A172 (cell line): ENCODE data around the gene RAB19. TPM values are rescaled to one million over a fixed set of nuclear protein-coding genes. Genes with fewer than 3 reads are reported as not detected.

ENCODE experiments used
- DNase-seq: peaks from one replicate; pipeline ENCODE4 v3.0.0-alpha.2; 2015; ENCODE audit warnings: low spot score
- total RNA-seq: library from RNA; depleted of rRNA; stranded (reverse); fragments of >200 nt; shearing (Covaris generic); gene quantifications from 2 replicates; pipeline ENCODE4 v1.2.3, GENCODE V29; 2014; rRNA removed

Gene RAB19
- not detected in 2 replicates for total RNA-seq

GRCh38 chr7:140403878-140404564 is at the start of gene RAB19:
RAB19 (plus strand) TSS chr7:140404058; CDS start chr7:140407647, 3,589 bp downstream.
- DNase-seq: no peak

GRCh38 chr7:140358024-140358411 is 45.8 kb upstream of the RAB19 start:
- no peak for DNase-seq

GRCh38 chr7:140358412-140359051 is 45.3 kb upstream of the RAB19 start:
- no peak for DNase-seq

GRCh38 chr7:140360697-140361229 is 43.1 kb upstream of the RAB19 start:
- DNase-seq: no peak

- DNase-seq: no peak
These were observed 39.0 kb upstream of the RAB19 start for GRCh38 chr7:140364819-140365218.

- DNase-seq: no peak
These were observed 36.3 kb upstream of the RAB19 start for GRCh38 chr7:140367528-140367927.

GRCh38 chr7:140369294-140369693 is 34.6 kb upstream of the RAB19 start:
- DNase-seq: no peak

GRCh38 chr7:140375323-140375722 is 28.5 kb upstream of the RAB19 start:
- no peak for DNase-seq

- no peak for DNase-seq
These were observed 27.7 kb upstream of the RAB19 start for GRCh38 chr7:140375892-140376730.

- DNase-seq: no peak
These were observed 19.7 kb upstream of the RAB19 start for GRCh38 chr7:140383954-140384713.

- DNase-seq: no peak
These were observed 18.8 kb upstream of the RAB19 start for GRCh38 chr7:140384894-140385545.

- DNase-seq: no peak
These were observed 14.4 kb upstream of the RAB19 start for GRCh38 chr7:140389445-140389844.

- no peak for DNase-seq
These were observed 13.8 kb upstream of the RAB19 start for GRCh38 chr7:140390034-140390433.

GRCh38 chr7:140390466-140391190 is 13.2 kb upstream of the RAB19 start:
- peak; percentile 28 for DNase-seq

- no peak for DNase-seq
These were observed 12.2 kb upstream of the RAB19 start for GRCh38 chr7:140391634-140392033.

GRCh38 chr7:140393756-140394306 is 10.0 kb upstream of the RAB19 start:
- no peak for DNase-seq

- peak; percentile 60 for DNase-seq
These were observed 5.8 kb upstream of the RAB19 start, which contains the start of gene SLC37A3 for GRCh38 chr7:140397784-140398750. SLC37A3 (minus strand) TSS chr7:140398530; CDS start chr7:140382526, 16,004 bp downstream.

- no peak for DNase-seq
These were observed 5.0 kb upstream of the RAB19 start for GRCh38 chr7:140398821-140399220.

GRCh38 chr7:140400381-140400780 is 3.5 kb upstream of the RAB19 start:
- DNase-seq: no peak
